Neural cell (in vitro differentiated cells): ENCODE data around the gene CACNA1C. TPM values are rescaled to one million over a fixed set of nuclear protein-coding genes. Genes with fewer than 3 reads are reported as not detected.

Source experiments
- H2AFZ ChIP-seq: fragments of 200-600, 300-800 bp; sonication (generic), shearing (Covaris generic); 2 replicates; pipeline ENCODE4 v1.6.0; 2014; ENCODE audit warnings: low read depth, mild to moderate bottlenecking, antibody characterized with exemption, low read length, moderate library complexity
- H3F3A ChIP-seq: fragments of 200-600 bp; shearing (Covaris generic); 2 replicates; pipeline ENCODE4 v1.6.1; 2016; ENCODE audit warnings: mild to moderate bottlenecking, moderate library complexity, mixed read lengths, antibody characterized with exemption, low read length; ENCODE audit not compliant: insufficient read depth, poor library complexity, severe bottlenecking
- H3K27ac ChIP-seq: fragments of 200-600, 300-800 bp; sonication (generic), shearing (Covaris generic); 2 replicates; pipeline ENCODE4 v1.5.1; 2014; ENCODE audit warnings: mild to moderate bottlenecking, low read length, moderate library complexity
- H3K27me3 ChIP-seq: fragments of 300-800, 200-600 bp; sonication (generic), shearing (Covaris generic); 2 replicates; pipeline ENCODE4 v1.6.0; 2014; ENCODE audit warnings: mild to moderate bottlenecking, low read depth, low read length, moderate library complexity; ENCODE audit not compliant: insufficient read depth
- H3K36me3 ChIP-seq: fragments of 300-800, 200-600 bp; sonication (generic), shearing (Covaris generic); 2 replicates; pipeline ENCODE4 v1.5.1; 2014; ENCODE audit warnings: mild to moderate bottlenecking, antibody characterized with exemption, low read length, moderate library complexity; ENCODE audit not compliant: insufficient read depth
- H3K4me2 ChIP-seq: fragments of 300-800, 200-600 bp; sonication (generic), shearing (Covaris generic); 2 replicates; pipeline ENCODE4 v1.6.0; 2014; ENCODE audit warnings: mild to moderate bottlenecking, low read length
- H3K4me3 ChIP-seq: fragments of 300-800, 200-600 bp; sonication (generic), shearing (Covaris generic); 2 replicates; pipeline ENCODE4 v1.5.1; 2014; ENCODE audit warnings: mild to moderate bottlenecking, low read length, moderate library complexity
- H3K79me2 ChIP-seq: fragments of 200-600 bp; shearing (Covaris generic); replicated peaks from 2 replicates; pipeline ENCODE4 v1.6.0; 2014; ENCODE audit warnings: mild to moderate bottlenecking, low read length, moderate library complexity; ENCODE audit not compliant: insufficient read depth
- H3K9ac ChIP-seq: fragments of 300-800, 200-600 bp; sonication (generic), shearing (Covaris generic); 2 replicates; pipeline ENCODE4 v1.6.1; 2016; ENCODE audit warnings: mild to moderate bottlenecking, low read length, mixed read lengths
- H3K9me2 ChIP-seq: fragments of 200-600 bp; shearing (Covaris generic); 2 replicates; pipeline ENCODE4 v1.6.1; 2016; ENCODE audit warnings: mild to moderate bottlenecking, low read length, mixed read lengths; ENCODE audit not compliant: insufficient read depth
- H3K9me3 ChIP-seq: fragments of 200-600, 300-800 bp; sonication (generic), shearing (Covaris generic); 2 replicates; pipeline ENCODE4 v1.6.1; 2016; ENCODE audit warnings: mild to moderate bottlenecking, mixed run types, low read length, moderate library complexity, mixed read lengths
- H4K20me1 ChIP-seq: fragments of 200-600 bp; shearing (Covaris generic); 2 replicates; pipeline ENCODE4 v1.6.1; 2016; ENCODE audit warnings: mild to moderate bottlenecking, mixed run types; ENCODE audit not compliant: insufficient read depth
- EP300 ChIP-seq: fragments of 450-650 bp; conservative IDR thresholded peaks from 2 replicates; pipeline ENCODE4 v1.6.1; 2014; ENCODE audit warnings: antibody characterized with exemption, mild to moderate bottlenecking, moderate library complexity; ENCODE audit not compliant: poor library complexity, severe bottlenecking
- EZH2 ChIP-seq: fragments of 200-600, 300-800 bp; shearing (Covaris generic), sonication (generic); IDR thresholded peaks from 2 replicates; pipeline ENCODE4 v1.6.1; 2014; ENCODE audit warnings: antibody characterized with exemption, low read length, borderline replicate concordance, mild to moderate bottlenecking; ENCODE audit not compliant: insufficient read depth, poor library complexity, severe bottlenecking
- MXI1 ChIP-seq: fragments of 450-650 bp; conservative IDR thresholded peaks from 2 replicates; pipeline ENCODE4 v1.6.1; 2014; ENCODE audit warnings: antibody characterized with exemption, mild to moderate bottlenecking; ENCODE audit not compliant: poor library complexity, severe bottlenecking
- POLR2AphosphoS5 ChIP-seq: IDR thresholded peaks from 2 replicates; pipeline ENCODE4 v1.6.1; 2012
- RAD21 ChIP-seq: fragments of 450-650 bp; conservative IDR thresholded peaks from 2 replicates; pipeline ENCODE4 v1.6.1; 2014; ENCODE audit warnings: antibody characterized with exemption, mild to moderate bottlenecking, moderate library complexity
- REST ChIP-seq: IDR thresholded peaks from 2 replicates; pipeline ENCODE4 v1.6.1; 2012; ENCODE audit warnings: borderline replicate concordance
- SMC3 ChIP-seq: fragments of 450-650 bp; conservative IDR thresholded peaks from 2 replicates; pipeline ENCODE4 v1.6.1; 2014; ENCODE audit warnings: antibody characterized with exemption, mild to moderate bottlenecking, moderate library complexity; ENCODE audit not compliant: poor library complexity
- TAF1 ChIP-seq: IDR thresholded peaks from 2 replicates; pipeline ENCODE4 v1.6.1; 2012; ENCODE audit warnings: low read depth
- polyA plus RNA-seq: library from polyadenylated mRNA; depleted of rRNA; stranded (reverse); fragments of >200 nt; gene quantifications from 2 replicates; pipeline ENCODE4 v1.2.3, GENCODE V29; 2014
- TF ChIP-seq, protein P1 (sequence below): fragments of 450-650 bp; IDR thresholded peaks from 2 replicates; pipeline ENCODE4 v1.5.1; 2014; ENCODE audit warnings: antibody characterized with exemption, mild to moderate bottlenecking, moderate library complexity; ENCODE audit not compliant: poor library complexity, severe bottlenecking

The CACNA1C gene
- polyA plus RNA-seq, 1 donor from 2014 or later, result 9.7 TPM

DNA sequence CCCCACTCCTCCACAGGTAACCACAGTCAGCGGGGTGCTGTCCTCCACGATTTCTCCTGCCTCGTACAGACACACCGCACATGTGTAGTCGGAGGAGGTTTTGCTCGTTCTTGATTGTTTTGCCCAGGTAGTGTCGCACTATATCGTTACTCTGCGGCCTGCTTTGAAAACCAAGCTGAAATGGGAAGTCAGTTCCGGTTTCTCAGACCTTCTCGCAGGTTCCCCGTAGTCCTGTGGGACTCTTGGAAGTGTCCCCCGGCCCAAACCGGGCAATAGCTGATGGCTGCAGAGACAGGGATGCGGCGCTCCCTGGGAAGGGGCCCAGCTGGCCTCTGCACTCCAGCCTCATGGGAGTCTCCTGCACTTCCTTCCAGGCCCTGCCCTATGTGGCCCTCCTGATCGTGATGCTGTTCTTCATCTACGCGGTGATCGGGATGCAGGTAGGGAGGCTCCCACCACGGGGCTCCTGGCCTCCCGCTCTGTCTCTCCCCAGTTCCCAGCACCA, 600.7 kb downstream of the CACNA1C start:
- no peak overlapping the region for H3K27ac ChIP-seq
- no peaks in the 10 kb centered on the region for H3K27me3 ChIP-seq
- H3K9ac ChIP-seq, result no peak overlapping the region
- no peaks in the 10 kb centered on the region for H4K20me1 ChIP-seq
- H2AFZ ChIP-seq, result no peak overlapping the region
- no peaks in the 10 kb centered on the region for H3F3A ChIP-seq
- peaks cover 4% of the 10 kb centered on the region for H3K9me3 ChIP-seq
- H3K4me3 ChIP-seq, result no peak overlapping the region
- TF ChIP-seq, protein P1, sequence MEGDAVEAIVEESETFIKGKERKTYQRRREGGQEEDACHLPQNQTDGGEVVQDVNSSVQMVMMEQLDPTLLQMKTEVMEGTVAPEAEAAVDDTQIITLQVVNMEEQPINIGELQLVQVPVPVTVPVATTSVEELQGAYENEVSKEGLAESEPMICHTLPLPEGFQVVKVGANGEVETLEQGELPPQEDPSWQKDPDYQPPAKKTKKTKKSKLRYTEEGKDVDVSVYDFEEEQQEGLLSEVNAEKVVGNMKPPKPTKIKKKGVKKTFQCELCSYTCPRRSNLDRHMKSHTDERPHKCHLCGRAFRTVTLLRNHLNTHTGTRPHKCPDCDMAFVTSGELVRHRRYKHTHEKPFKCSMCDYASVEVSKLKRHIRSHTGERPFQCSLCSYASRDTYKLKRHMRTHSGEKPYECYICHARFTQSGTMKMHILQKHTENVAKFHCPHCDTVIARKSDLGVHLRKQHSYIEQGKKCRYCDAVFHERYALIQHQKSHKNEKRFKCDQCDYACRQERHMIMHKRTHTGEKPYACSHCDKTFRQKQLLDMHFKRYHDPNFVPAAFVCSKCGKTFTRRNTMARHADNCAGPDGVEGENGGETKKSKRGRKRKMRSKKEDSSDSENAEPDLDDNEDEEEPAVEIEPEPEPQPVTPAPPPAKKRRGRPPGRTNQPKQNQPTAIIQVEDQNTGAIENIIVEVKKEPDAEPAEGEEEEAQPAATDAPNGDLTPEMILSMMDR, result no peak
- TF ChIP-seq TAF1 (no peak), EP300 (no peak), SMC3 (no peak), EZH2 (no peak), REST (no peak), POLR2AphosphoS5 (no peak), RAD21 (no peak), MXI1 (no peak)
- peaks cover 25% of the 10 kb centered on the region for H3K36me3 ChIP-seq
- no peak overlapping the region for H3K4me2 ChIP-seq
- no peaks in the 10 kb centered on the region for H3K79me2 ChIP-seq
- no peaks in the 10 kb centered on the region for H3K9me2 ChIP-seq

GRCh38 chr12:2654311-2654710, 601.5 kb downstream of the CACNA1C start:
- Histone ChIP-seq H3K27ac (no peak overlapping the region), H3F3A (no peaks in the 10 kb centered on the region), H2AFZ (no peak overlapping the region), H3K79me2 (no peaks in the 10 kb centered on the region), H3K4me3 (no peak overlapping the region), H3K27me3 (no peaks in the 10 kb centered on the region), H3K4me2 (no peak overlapping the region), H3K36me3 (peaks cover 26% of the 10 kb centered on the region), H3K9ac (no peak overlapping the region), H3K9me3 (peaks cover 4% of the 10 kb centered on the region), H3K9me2 (no peaks in the 10 kb centered on the region), H4K20me1 (no peaks in the 10 kb centered on the region)
- TF ChIP-seq EP300 (no peak), MXI1 (no peak), SMC3 (no peak), POLR2AphosphoS5 (no peak), TAF1 (no peak), REST (no peak), EZH2 (no peak), RAD21 (no peak)
- TF ChIP-seq, protein P1, result no peak
